NCI-H1694 (cell line): ENCODE data around the gene MRPS6.

Experiments
- DNase-seq: peaks from one replicate; lab custom pipeline; 2025; lab: John Stamatoyannopoulos, UW

Gene MRPS6

DNA sequence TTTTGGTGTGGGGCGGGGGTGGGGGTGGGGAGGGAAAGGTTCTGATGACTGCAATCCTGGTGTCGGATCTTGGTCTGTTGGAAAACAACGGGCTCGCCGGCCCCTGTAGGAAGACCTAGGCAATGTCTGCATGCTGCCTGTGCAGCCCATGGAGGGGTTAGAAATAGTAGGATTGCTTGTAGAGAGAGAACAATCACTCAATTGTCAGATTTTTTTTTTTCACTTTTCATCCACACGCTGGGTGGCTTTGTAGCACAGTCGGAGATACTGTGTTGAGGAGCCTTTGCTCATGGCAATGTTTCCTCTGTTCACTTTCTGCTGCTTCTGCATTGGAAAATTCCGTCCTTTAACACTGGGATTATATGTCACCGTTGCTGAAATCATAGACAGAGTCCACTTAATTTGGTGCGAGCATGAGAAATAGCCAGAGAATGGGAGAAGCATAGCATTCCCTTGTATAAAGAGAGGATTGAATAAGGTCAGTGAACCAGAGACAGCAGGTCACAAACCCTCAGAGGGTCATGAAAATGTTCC lies 107.5 kb downstream of the MRPS6 start:
- DNase-seq, result no peak

DNA sequence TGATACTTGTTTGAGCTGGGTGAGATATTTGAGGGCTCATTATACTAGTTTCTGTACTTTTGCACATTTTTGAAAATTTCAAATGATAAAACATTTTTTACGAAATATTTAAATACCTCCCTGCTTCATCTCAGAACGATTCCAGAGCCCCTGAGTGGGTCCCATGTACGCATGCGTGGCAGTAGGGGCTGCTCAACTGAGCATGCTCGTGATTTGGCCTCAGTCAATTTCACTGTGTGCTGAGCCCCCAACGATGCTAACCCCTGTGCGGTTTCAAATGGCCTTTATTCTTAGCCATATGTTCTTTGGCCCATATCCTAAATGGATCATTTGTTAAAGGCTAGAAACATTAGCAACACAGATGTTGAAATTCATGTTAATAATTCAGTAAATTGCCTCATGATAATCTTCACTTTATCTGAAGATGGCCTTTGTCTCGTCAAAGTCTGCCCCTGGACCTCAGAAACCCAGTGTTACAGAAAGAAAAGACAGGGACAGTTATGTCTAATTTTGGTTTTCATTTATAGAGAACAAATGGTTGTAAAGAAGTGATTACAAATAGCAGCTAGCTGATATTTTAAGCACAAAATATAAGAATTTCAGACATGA lies 108.2 kb downstream of the MRPS6 start:
- no peak for DNase-seq

DNA sequence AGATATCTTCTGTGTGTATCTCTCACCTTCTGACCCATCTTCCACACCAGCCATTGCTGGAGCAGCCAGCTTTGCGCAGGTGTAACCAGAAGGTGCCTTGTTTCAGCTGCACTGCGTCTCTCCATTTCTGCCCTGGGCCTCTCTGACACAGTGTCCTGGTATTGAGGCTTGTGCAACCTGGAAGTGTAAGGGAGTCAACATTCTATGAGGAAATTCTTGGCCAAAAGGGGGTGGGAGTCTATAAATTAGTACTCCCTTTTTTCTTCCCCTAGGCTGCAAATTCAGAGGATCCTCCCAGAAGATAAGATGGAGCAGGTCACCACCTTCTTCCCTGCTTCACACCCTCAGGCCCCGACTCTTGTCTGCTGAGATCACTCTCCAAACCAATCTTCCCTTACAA lies 109.1 kb downstream of the MRPS6 start:
- no peak for DNase-seq

DNA sequence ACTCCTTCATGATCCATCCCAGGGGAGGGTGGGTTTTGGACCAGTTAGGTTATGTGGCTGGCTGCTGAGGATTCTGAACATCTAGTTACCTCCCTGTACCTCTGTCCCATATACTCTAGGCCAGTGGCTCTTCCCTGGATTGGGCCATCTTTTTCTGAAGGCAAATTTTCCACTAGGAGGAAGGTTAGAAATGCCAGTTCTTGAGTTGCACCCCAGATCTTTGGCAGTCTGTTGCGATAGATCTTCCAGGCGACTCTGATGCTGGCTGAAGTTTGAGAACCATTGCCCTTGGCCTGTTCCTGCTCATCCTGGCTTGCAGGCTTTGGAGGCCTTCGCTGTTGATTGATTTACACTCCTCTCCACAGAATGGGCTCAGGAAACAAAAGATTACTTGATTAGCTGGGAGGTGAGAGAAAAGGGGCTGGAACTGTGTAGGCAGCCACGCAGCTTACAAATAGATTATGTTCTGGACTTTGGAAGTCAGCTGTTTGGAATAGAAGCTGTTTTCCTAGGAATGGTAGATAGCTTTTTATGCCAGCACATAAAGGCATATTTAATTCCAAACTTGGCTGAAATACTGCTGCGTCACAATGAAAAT lies 110.1 kb downstream of the MRPS6 start:
- no peak for DNase-seq

DNA sequence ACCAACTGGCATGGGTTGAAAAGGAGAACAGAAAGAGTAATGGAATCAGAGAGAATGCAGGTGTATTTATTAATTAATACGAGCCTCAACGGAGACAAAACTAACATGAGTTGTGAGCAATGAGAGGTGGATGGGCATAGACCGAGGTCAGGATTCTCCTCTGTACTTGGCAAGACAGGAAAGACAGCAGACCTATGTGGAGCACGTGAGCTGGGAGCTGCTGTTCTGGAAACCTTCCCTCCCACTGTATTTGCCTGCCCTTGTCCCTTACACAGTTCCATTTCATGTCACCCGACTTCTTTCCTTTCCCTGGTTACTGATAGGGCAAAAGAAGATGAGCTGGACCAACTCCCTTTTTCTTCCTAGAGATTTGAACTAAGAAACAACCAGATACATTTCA lies 110.9 kb downstream of the MRPS6 start:
- no peak for DNase-seq

DNA sequence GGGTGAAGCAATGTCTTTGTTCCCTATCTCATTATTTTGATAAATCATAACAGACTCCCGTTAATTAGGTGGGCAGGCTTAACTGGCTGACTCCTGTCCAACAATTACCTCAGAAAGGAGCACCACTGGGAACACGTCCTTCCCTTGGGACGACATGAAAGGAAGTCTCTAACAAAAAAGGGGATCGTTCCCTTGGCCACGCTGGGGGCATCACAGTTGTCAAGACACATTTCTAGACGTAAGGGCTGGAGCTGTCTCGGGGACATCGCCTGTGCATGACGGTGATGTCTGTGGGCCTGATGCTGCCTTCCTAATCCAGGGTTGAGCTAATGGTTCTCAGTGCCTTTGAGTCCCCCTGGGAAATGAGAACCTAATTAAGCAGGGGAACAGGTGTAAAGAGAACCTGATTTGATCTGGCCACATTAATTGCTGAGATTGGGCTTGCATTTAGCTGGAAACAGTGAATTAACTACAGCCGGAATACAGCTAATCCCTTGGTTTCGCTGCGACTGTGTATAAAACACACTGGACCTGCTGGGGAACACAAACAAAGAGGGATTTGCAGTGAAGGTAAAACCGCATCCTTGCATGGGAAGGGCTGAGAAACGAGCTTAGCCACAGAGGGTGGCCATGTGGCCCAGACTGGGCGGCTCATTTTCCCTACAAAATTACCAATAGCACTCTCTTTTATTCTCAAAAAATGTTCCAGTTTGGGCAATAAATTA lies 111.8 kb downstream of the MRPS6 start:
- DNase-seq, result no peak

DNA sequence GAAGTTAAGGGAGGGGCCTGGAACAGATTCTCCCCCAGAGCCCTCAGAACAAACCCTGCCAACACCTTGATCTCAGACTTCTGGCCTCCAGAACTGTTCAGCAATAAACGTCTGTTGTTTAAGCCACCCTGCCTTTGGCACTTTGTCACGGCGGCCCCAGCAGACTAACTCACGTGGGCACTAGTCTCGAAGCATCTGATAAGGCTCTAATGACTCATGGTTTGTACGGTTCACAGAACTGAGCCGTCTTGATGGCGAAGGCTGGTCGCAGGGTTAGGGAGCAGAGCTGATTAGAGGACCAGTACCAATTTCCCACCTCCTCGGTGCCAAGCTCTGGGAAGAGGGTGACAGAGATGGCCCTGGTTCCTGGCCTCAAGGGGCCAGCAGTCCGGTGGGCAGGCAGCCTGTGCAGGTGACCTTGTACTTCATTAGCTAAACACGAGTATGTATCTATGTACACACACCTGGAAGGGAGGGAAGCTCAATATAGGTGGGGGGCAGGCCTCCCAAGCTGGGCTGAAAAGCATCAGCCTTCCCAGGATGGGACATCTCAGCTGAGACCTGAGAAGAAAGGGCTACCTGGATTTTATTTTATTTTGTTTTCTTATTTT lies 112.8 kb downstream of the MRPS6 start:
- no peak for DNase-seq

DNA sequence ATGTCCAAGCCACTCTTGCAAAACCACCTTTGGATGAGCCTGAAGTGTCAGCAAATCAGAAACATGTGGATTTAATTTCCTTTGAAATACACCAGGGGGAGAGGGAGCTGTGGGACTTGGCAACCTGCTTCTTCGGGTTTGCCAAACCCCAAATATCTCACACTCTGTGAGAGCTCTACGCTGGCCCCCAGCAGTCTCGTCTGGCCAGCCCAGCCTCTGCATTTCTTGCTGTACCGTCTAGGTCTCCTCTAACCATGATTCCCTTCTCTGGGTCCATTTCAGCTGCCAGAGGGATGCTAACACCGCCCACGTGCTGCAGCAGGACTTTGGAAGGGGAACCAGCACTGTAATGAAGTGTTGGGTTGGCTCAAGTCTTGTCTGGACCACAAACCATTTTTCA lies 114.6 kb downstream of the MRPS6 start:
- no peak for DNase-seq

DNA sequence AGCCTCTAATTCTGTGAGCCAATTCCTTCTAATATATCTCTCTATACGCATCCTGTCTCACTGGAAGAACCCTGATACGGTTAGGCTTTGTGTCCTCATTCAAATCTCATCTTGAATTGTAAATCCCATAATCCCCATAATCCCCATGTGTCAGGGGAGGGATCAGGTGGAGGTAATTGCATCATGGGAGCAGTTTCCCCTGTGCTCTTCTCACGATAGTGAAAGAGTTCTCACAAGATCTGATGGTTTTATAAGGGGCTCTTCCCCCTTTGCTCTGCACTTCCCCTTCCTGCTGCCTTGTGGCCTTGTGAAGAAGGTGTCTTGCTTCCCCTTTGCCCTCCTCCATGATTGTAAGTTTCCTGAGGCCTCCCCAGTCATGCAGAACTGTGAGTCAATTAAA lies 116.1 kb downstream of the MRPS6 start:
- DNase-seq, result no peak

DNA sequence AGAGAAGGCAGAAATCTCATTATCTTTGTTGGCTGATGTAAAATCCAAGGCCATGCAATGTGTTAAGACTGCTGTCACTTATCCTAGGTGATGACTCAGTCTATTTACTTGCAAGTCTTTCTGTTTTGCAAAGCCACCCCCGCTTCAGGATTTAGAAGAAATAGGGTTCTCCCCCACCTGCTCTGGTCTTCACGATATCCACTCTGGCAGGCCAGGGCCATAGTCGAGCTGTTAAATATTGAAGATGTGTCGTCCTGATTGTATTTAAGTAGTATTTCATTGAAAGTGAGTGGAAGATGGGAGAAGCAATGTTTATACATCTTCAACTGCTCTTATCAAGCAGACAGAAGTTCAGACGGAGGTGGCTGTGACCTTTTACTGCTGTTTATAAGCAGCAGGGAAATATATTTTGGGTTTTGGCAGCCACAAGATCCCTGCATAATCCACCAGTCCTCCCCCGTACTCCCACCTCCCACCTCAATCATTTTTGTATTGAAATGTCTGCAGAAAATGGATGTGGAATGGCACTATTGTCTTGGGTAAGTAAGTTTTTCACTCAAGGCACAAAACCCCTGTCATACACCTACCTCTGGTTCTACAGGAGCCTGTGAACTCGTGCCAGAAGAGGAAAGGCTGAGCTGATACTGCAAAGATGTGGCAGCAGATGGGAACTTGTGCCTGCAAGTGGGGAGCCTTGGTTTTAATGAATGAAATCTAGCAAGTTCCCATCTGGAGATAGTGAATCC lies 117.4 kb downstream of the MRPS6 start:
- DNase-seq, result no peak

DNA sequence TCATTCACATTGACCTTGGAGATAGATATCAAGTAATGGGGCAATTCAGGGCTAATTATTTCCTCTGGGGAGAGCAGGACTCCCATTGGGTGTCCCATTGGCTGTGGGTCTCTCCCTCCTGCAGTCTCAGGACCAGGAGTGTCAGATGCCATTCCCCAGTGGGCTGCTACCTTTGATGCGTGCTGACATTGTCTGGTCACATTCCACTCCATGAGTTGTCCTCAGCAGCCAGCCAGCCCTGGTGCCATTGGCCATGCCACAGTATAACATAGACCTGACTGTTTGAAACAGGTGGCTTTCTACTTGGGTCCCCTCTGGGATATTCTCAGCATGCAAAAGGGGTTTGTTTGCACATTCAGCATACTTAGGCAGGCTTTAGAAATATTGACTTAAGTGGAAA lies 118.5 kb downstream of the MRPS6 start:
- no peak for DNase-seq
